ENCODE measurements around the gene FAM216A. TPM values are rescaled to one million over a fixed set of nuclear protein-coding genes. Genes with fewer than 3 reads are reported as not detected.
A peak's percentile ranks its signal among the peaks of the same experiment; 100 is the strongest.

Gene FAM216A
- total RNA-seq, 1 donor from 2014 or later: 4.2 TPM

DNA sequence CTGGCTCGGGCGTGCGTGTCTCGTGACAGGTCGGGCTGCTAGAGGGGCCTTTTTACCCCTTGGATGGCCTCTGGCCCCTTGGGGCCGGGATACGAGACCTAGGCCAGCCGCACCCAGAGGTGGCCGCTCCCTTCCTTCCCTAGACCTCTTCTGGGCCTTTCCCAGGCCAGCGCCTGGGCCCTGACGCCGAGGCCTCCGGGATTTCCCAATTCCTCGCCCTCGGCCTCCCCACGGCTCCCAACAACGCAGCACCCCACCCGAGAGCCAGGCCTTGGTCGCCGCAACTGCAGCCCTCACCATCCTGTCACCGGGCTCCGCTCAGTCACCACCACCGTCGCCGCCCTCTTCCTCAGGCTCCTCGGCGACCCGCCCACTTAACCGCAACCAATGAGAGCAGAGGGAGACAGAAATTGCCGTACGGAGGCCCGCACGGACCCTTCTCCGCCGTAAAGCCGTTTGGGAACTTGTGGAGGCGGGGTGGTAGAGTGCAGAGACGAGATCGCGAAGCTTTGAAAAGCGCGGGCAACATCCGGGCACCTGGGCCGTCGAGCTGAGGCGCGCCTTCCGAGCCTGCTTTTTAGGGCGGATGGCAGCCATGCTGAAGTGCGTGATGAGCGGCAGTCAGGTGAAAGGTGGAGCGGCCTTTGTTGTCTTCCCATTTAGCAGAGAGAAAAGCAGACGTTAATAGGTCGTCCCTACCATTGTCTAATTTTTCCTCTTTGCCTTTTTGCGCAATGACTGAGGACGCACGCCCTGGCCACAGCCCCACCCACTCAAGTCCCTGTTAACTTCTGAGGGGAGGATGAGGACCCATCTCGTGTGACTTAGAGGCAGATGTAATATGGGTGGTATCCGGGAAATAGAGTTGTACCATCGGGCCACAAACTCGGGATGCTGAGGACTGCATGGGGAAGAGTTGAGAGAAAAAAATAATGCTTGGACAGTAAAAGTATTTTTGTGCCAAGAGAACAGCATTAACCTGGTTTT lies 33.4 kb downstream of the FAM216A start, which contains the start of the genes RAD9B and VPS29:
RAD9B (plus strand) TSS at position 580 of the 987 bp plus-strand sequence; CDS start at position 587, 7 bp downstream.
VPS29 (minus strand) TSS at position 360 of the 987 bp plus-strand sequence; CDS start at position 300, 60 bp downstream.
- Histone ChIP-seq H3K9me3 (replicated peaks) (no peaks in the 10 kb centered on the region), H3K4me1 (peaks cover 51% of the 10 kb centered on the region), H3K36me3 (no peaks in the 10 kb centered on the region), H3K4me3 (peak within 1 kb of the TSS; percentile 98), H3K27ac (replicated peaks) (peak within 1 kb of the TSS; percentile 93), H3K27me3 (ENCODE audit: low read depth) (no peaks in the 10 kb centered on the region)
- intact Hi-C loops (cut with micrococcal nuclease): no loop called here
- TF ChIP-seq, protein P1, sequence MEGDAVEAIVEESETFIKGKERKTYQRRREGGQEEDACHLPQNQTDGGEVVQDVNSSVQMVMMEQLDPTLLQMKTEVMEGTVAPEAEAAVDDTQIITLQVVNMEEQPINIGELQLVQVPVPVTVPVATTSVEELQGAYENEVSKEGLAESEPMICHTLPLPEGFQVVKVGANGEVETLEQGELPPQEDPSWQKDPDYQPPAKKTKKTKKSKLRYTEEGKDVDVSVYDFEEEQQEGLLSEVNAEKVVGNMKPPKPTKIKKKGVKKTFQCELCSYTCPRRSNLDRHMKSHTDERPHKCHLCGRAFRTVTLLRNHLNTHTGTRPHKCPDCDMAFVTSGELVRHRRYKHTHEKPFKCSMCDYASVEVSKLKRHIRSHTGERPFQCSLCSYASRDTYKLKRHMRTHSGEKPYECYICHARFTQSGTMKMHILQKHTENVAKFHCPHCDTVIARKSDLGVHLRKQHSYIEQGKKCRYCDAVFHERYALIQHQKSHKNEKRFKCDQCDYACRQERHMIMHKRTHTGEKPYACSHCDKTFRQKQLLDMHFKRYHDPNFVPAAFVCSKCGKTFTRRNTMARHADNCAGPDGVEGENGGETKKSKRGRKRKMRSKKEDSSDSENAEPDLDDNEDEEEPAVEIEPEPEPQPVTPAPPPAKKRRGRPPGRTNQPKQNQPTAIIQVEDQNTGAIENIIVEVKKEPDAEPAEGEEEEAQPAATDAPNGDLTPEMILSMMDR (IDR thresholded peaks at IDR 0.05; ENCODE audit: borderline replicate concordance): no peak
- DNase-seq: peak; percentile 99

DNA sequence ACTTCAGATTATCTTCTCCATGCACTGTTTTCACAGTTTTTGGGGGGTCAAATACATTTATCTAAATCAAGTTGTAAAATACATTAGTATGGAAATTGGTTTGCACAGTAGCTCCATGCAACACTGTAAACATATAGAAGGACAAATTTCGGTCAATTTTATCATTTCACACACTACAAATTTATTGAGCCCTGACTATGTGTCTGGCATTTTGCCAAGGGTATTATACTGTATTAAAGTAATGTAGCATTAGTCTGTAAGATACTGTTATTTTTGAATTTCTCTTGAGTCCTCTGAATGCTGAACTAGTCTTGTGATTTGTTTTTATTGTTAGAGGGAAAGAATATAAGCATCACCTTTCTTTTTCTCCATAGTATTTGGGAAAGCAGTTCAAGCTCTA lies 34.8 kb downstream of the FAM216A start:
- H3K27me3 ChIP-seq (ENCODE audit: low read depth): no peaks in the 10 kb centered on the region
- no peak for DNase-seq
- intact Hi-C loops (cut with micrococcal nuclease): no loop called here

GRCh38 chr12:110505332-110505731 lies 36.7 kb downstream of the FAM216A start:
- H3K36me3 ChIP-seq: no peaks in the 10 kb centered on the region
- no peaks in the 10 kb centered on the region for H3K27me3 ChIP-seq (ENCODE audit: low read depth)
- H3K4me1 ChIP-seq: peaks cover 20% of the 10 kb centered on the region
- no peaks in the 10 kb centered on the region for H3K9me3 ChIP-seq (replicated peaks)
- no peak overlapping the region for H3K27ac ChIP-seq (replicated peaks)
- intact Hi-C loops (cut with micrococcal nuclease): no loop called here
- H3K4me3 ChIP-seq: no peak overlapping the region
- no peak for DNase-seq
- TF ChIP-seq, protein P1 (IDR thresholded peaks at IDR 0.05; ENCODE audit: borderline replicate concordance): no peak

More for the DNA sequence above, 34.8 kb downstream of the FAM216A start:
- no peaks in the 10 kb centered on the region for H3K36me3 ChIP-seq
- H3K27ac ChIP-seq (replicated peaks): no peak overlapping the region
- TF ChIP-seq, protein P1 (IDR thresholded peaks at IDR 0.05; ENCODE audit: borderline replicate concordance): no peak
- H3K4me3 ChIP-seq: no peak overlapping the region
- peaks cover 39% of the 10 kb centered on the region for H3K4me1 ChIP-seq
- no peaks in the 10 kb centered on the region for H3K9me3 ChIP-seq (replicated peaks)

- H3K27ac ChIP-seq (replicated peaks): no peak overlapping the region
Measured at GRCh38 chr12:110508071-110508586, 39.5 kb downstream of the FAM216A start.

GRCh38 chr12:110513842-110514241 lies 45.2 kb downstream of the FAM216A start:
- Histone ChIP-seq H3K4me3 (no peak overlapping the region), H3K9me3 (replicated peaks) (no peaks in the 10 kb centered on the region), H3K4me1 (peaks cover 5% of the 10 kb centered on the region), H3K27ac (replicated peaks) (no peak overlapping the region), H3K36me3 (no peaks in the 10 kb centered on the region), H3K27me3 (ENCODE audit: low read depth) (no peaks in the 10 kb centered on the region)
- intact Hi-C loops (cut with micrococcal nuclease): loop anchor here (5.0 kb wide), 1 partner anchor 88 kb away; no protein-coding TSS in a partner anchor
- TF ChIP-seq, protein P1 (IDR thresholded peaks at IDR 0.05; ENCODE audit: borderline replicate concordance): no peak
- DNase-seq: no peak

More at GRCh38 chr12:110508071-110508586, 39.5 kb downstream of the FAM216A start:
- TF ChIP-seq, protein P1 (IDR thresholded peaks at IDR 0.05; ENCODE audit: borderline replicate concordance): no peak
- Histone ChIP-seq H3K9me3 (replicated peaks) (no peaks in the 10 kb centered on the region), H3K4me1 (peaks cover 5% of the 10 kb centered on the region), H3K36me3 (no peaks in the 10 kb centered on the region), H3K27me3 (ENCODE audit: low read depth) (no peaks in the 10 kb centered on the region), H3K4me3 (no peak overlapping the region)
- no peak for DNase-seq
- intact Hi-C loops (cut with micrococcal nuclease): no loop called here
